Measurements from ENCODE around the gene MRPL44. TPM values are rescaled to one million over a fixed set of nuclear protein-coding genes. Genes with fewer than 3 reads are reported as not detected.

MRPL44 gene
- polyA plus RNA-seq, 4 donors = 27.7 to 33.9 (median 29.9) TPM

GRCh38 chr2:223943561-223944008 is 13.7 kb upstream of the MRPL44 start:
- FAIRE-seq (no peak), DNase-seq (peak; percentile 77 to 85)
- Histone ChIP-seq H3K4me3 (ENCODE audit: low read depth in 1 of 3, low read length in 3 of 3) (peak overlapping the region; percentile 75 to 98 (median 92)), H3K9me3 (ENCODE audit: control insufficient read depth in 2 of 2, insufficient read depth in 1 of 2, low read depth in 1 of 2, low read length in 1 of 2) (no peaks in the 10 kb centered on the region), H3K4me1 (ENCODE audit: control insufficient read depth in 3 of 3, insufficient read depth in 2 of 3, low read depth in 1 of 3, low read length in 2 of 3) (peaks cover 5 to 18% (median 13%) of the 10 kb centered on the region in 3 donors), H3K36me3 (ENCODE audit: control insufficient read depth in 3 of 3, insufficient read depth in 2 of 3, low read depth in 1 of 3, low read length in 3 of 3) (peaks cover 0 to 5% (median 0%) of the 10 kb centered on the region in 3 donors), H3K27me3 (ENCODE audit: control insufficient read depth in 3 of 3, insufficient read depth in 3 of 3, low read length in 3 of 3) (no peaks in the 10 kb centered on the region), H3K27ac (ENCODE audit: low read depth in 1 of 3, low read length in 2 of 3) (peak overlapping the region in 2 of 3 donors; percentile 88 to 97)
- 7 to 25% (median 18%) methylated on average over 7 of the region's 7 CpGs for WGBS, 3 donors

- WGBS, 3 donors = 1 to 2% (median 2%) methylated on average over 45 to 46 of the region's 46 CpGs
- Histone ChIP-seq H3K27ac (ENCODE audit: low read depth in 1 of 3, low read length in 2 of 3) (peak overlapping the region; percentile 88 to 97 (median 91)), H3K9me3 (ENCODE audit: control insufficient read depth in 2 of 2, insufficient read depth in 1 of 2, low read depth in 1 of 2, low read length in 1 of 2) (no peaks in the 10 kb centered on the region), H3K4me3 (ENCODE audit: low read depth in 1 of 3, low read length in 3 of 3) (peak overlapping the region; percentile 75 to 98 (median 92)), H3K4me1 (ENCODE audit: control insufficient read depth in 3 of 3, insufficient read depth in 2 of 3, low read depth in 1 of 3, low read length in 2 of 3) (peaks cover 5 to 18% (median 13%) of the 10 kb centered on the region in 3 donors), H3K36me3 (ENCODE audit: control insufficient read depth in 3 of 3, insufficient read depth in 2 of 3, low read depth in 1 of 3, low read length in 3 of 3) (peaks cover 0 to 5% (median 0%) of the 10 kb centered on the region in 3 donors), H3K27me3 (ENCODE audit: control insufficient read depth in 3 of 3, insufficient read depth in 3 of 3, low read length in 3 of 3) (no peaks in the 10 kb centered on the region)
- DNase-seq = peak; percentile 37 to 79
- FAIRE-seq = no peak
Measured at GRCh38 chr2:223944166-223944702, 13.0 kb upstream of the MRPL44 start.

GRCh38 chr2:223944703-223945531 is 12.3 kb upstream of the MRPL44 start, which contains the start of gene WDFY1:
TSS of gene WDFY1 (minus strand) at chr2:223945335. CDS start at chr2:223945284, 51 bp downstream.
- peak within 1 kb of the TSS; percentile 88 to 97 (median 91) for H3K27ac ChIP-seq (ENCODE audit: low read depth in 1 of 3, low read length in 2 of 3)
- no peaks in the 10 kb centered on the region for H3K27me3 ChIP-seq (ENCODE audit: control insufficient read depth in 3 of 3, insufficient read depth in 3 of 3, low read length in 3 of 3)
- peak within 1 kb of the TSS; percentile 75 to 98 (median 92) for H3K4me3 ChIP-seq (ENCODE audit: low read depth in 1 of 3, low read length in 3 of 3)
- DNase-seq (peak; percentile 81 to 95), FAIRE-seq (no peak)
- peaks cover 0 to 3% (median 0%) of the 10 kb centered on the region in 3 donors for H3K36me3 ChIP-seq (ENCODE audit: control insufficient read depth in 3 of 3, insufficient read depth in 2 of 3, low read depth in 1 of 3, low read length in 3 of 3)
- H3K9me3 ChIP-seq (ENCODE audit: control insufficient read depth in 2 of 2, insufficient read depth in 1 of 2, low read depth in 1 of 2, low read length in 1 of 2) = no peaks in the 10 kb centered on the region
- WGBS, 3 donors = 0 to 1% (median 0%) methylated on average over 46 to 87 of the region's 87 CpGs
- H3K4me1 ChIP-seq (ENCODE audit: control insufficient read depth in 3 of 3, insufficient read depth in 2 of 3, low read depth in 1 of 3, low read length in 2 of 3) = peaks cover 5 to 18% (median 13%) of the 10 kb centered on the region in 3 donors

GRCh38 chr2:223945755-223946154 is 11.5 kb upstream of the MRPL44 start:
- H3K36me3 ChIP-seq (ENCODE audit: control insufficient read depth in 3 of 3, insufficient read depth in 2 of 3, low read depth in 1 of 3, low read length in 3 of 3) = peaks cover 0 to 3% (median 0%) of the 10 kb centered on the region in 3 donors
- H3K4me1 ChIP-seq (ENCODE audit: control insufficient read depth in 3 of 3, insufficient read depth in 2 of 3, low read depth in 1 of 3, low read length in 2 of 3) = peaks cover 5 to 18% (median 14%) of the 10 kb centered on the region in 3 donors
- no peak for FAIRE-seq
- 40 to 51% (median 48%) methylated on average over 4 of the region's 4 CpGs for WGBS, 3 donors
- no peak for DNase-seq
- H3K9me3 ChIP-seq (ENCODE audit: control insufficient read depth in 2 of 2, insufficient read depth in 1 of 2, low read depth in 1 of 2, low read length in 1 of 2) = no peaks in the 10 kb centered on the region
- H3K27ac ChIP-seq (ENCODE audit: low read depth in 1 of 3, low read length in 2 of 3) = no peak overlapping the region
- no peaks in the 10 kb centered on the region for H3K27me3 ChIP-seq (ENCODE audit: control insufficient read depth in 3 of 3, insufficient read depth in 3 of 3, low read length in 3 of 3)
- no peak overlapping the region for H3K4me3 ChIP-seq (ENCODE audit: low read depth in 1 of 3, low read length in 3 of 3)

GRCh38 chr2:223947711-223948205 is 9.5 kb upstream of the MRPL44 start:
- Histone ChIP-seq H3K27ac (ENCODE audit: low read depth in 1 of 3, low read length in 2 of 3) (no peak overlapping the region), H3K27me3 (ENCODE audit: control insufficient read depth in 3 of 3, insufficient read depth in 3 of 3, low read length in 3 of 3) (no peaks in the 10 kb centered on the region), H3K4me1 (ENCODE audit: control insufficient read depth in 3 of 3, insufficient read depth in 2 of 3, low read depth in 1 of 3, low read length in 2 of 3) (peaks cover 0 to 17% (median 10%) of the 10 kb centered on the region in 3 donors), H3K36me3 (ENCODE audit: control insufficient read depth in 3 of 3, insufficient read depth in 2 of 3, low read depth in 1 of 3, low read length in 3 of 3) (peaks cover 0 to 3% (median 0%) of the 10 kb centered on the region in 3 donors), H3K4me3 (ENCODE audit: low read depth in 1 of 3, low read length in 3 of 3) (no peak overlapping the region), H3K9me3 (ENCODE audit: control insufficient read depth in 2 of 2, insufficient read depth in 1 of 2, low read depth in 1 of 2, low read length in 1 of 2) (no peaks in the 10 kb centered on the region)
- WGBS, 3 donors = 49 to 63% (median 61%) methylated on average over 5 of the region's 5 CpGs
- FAIRE-seq (no peak), DNase-seq (no peak)

GRCh38 chr2:223949241-223949840 is 7.9 kb upstream of the MRPL44 start:
- DNase-seq (no peak), FAIRE-seq (no peak)
- no peaks in the 10 kb centered on the region for H3K9me3 ChIP-seq (ENCODE audit: control insufficient read depth in 2 of 2, insufficient read depth in 1 of 2, low read depth in 1 of 2, low read length in 1 of 2)
- H3K4me1 ChIP-seq (ENCODE audit: control insufficient read depth in 3 of 3, insufficient read depth in 2 of 3, low read depth in 1 of 3, low read length in 2 of 3) = peaks cover 0 to 9% (median 6%) of the 10 kb centered on the region in 3 donors
- no peaks in the 10 kb centered on the region for H3K27me3 ChIP-seq (ENCODE audit: control insufficient read depth in 3 of 3, insufficient read depth in 3 of 3, low read length in 3 of 3)
- H3K4me3 ChIP-seq (ENCODE audit: low read depth in 1 of 3, low read length in 3 of 3) = no peak overlapping the region
- H3K36me3 ChIP-seq (ENCODE audit: control insufficient read depth in 3 of 3, insufficient read depth in 2 of 3, low read depth in 1 of 3, low read length in 3 of 3) = no peaks in the 10 kb centered on the region
- 61 to 77% (median 73%) methylated on average over 3 of the region's 3 CpGs for WGBS, 3 donors
- peak overlapping the region in 1 of 3 donors; percentile 61 for H3K27ac ChIP-seq (ENCODE audit: low read depth in 1 of 3, low read length in 2 of 3)

GRCh38 chr2:223950448-223951347 is 6.6 kb upstream of the MRPL44 start:
- no peak for FAIRE-seq
- Histone ChIP-seq H3K4me1 (ENCODE audit: control insufficient read depth in 3 of 3, insufficient read depth in 2 of 3, low read depth in 1 of 3, low read length in 2 of 3) (peaks cover 0 to 9% (median 6%) of the 10 kb centered on the region in 3 donors), H3K9me3 (ENCODE audit: control insufficient read depth in 2 of 2, insufficient read depth in 1 of 2, low read depth in 1 of 2, low read length in 1 of 2) (no peaks in the 10 kb centered on the region), H3K27ac (ENCODE audit: low read depth in 1 of 3, low read length in 2 of 3) (peak overlapping the region in 2 of 3 donors; percentile 40 to 61), H3K36me3 (ENCODE audit: control insufficient read depth in 3 of 3, insufficient read depth in 2 of 3, low read depth in 1 of 3, low read length in 3 of 3) (no peaks in the 10 kb centered on the region), H3K4me3 (ENCODE audit: low read depth in 1 of 3, low read length in 3 of 3) (no peak overlapping the region), H3K27me3 (ENCODE audit: control insufficient read depth in 3 of 3, insufficient read depth in 3 of 3, low read length in 3 of 3) (no peaks in the 10 kb centered on the region)
- peak in 1 of 2 donors; percentile 27 for DNase-seq
- 31 to 55% (median 48%) methylated on average over 3 of the region's 3 CpGs for WGBS, 3 donors

Measured in small intestine (tissue), 7 donors.